B cell (primary cell): ENCODE measurements around the gene TNFAIP8L3.

Experiments used
- CTCF ChIP-seq: fragments of 200-600 bp; IDR thresholded peaks from one replicate; pipeline ENCODE4 v1.8.0; 2022; ENCODE audit warnings: antibody characterized with exemption, mild to moderate bottlenecking
- EZH2 ChIP-seq: IDR thresholded peaks from 2 replicates; pipeline ENCODE4 v1.6.1; 2012; ENCODE audit warnings: borderline replicate concordance, low read depth, mild to moderate bottlenecking, moderate library complexity, low read length; ENCODE audit not compliant: insufficient read depth, poor library complexity, severe bottlenecking

- TF ChIP-seq CTCF = no peak
- no peak for TF ChIP-seq EZH2
Observed at GRCh38 chr15:51025454-51025846, 69.3 kb downstream of the TNFAIP8L3 start.
